GM23338 (cell line): Measurements from ENCODE around the gene HEXD. TPM values are rescaled to one million over a fixed set of nuclear protein-coding genes. Genes with fewer than 3 reads are reported as not detected.

ENCODE experiments used
- ATAC-seq: fragments of 200-7000 bp; cut with Tn5 transposase; 3 replicates; pipeline ENCODE4 v1.9.1; 2020
- DNase-seq: peaks from one replicate; pipeline ENCODE4 v3.0.0-alpha.2; 2015; ENCODE audit warnings: low spot score
- H2AFZ ChIP-seq: fragments of 200-600 bp; sonication (generic); 2 replicates; pipeline ENCODE4 v1.8.0; 2016; ENCODE audit warnings: antibody characterized with exemption, mild to moderate bottlenecking, moderate library complexity
- H3F3A ChIP-seq: fragments of 200-600 bp; sonication (generic); replicated peaks from 2 replicates; pipeline ENCODE4 v1.8.0; 2017; ENCODE audit warnings: antibody characterized with exemption, mixed run types, low read depth
- H3K27ac ChIP-seq: fragments of 200-600 bp; sonication (generic); 2 replicates; pipeline ENCODE4 v1.6.1; 2016; ENCODE audit warnings: low read depth
- H3K27me3 ChIP-seq: fragments of 200-600 bp; sonication (generic); 2 replicates; pipeline ENCODE4 v1.8.0; 2016; ENCODE audit warnings: mild to moderate bottlenecking, mixed run types, moderate library complexity; ENCODE audit not compliant: insufficient read depth
- H3K36me3 ChIP-seq: fragments of 200-600 bp; sonication (generic); 2 replicates; pipeline ENCODE4 v1.8.0; 2016; ENCODE audit warnings: mild to moderate bottlenecking; ENCODE audit not compliant: insufficient read depth
- H3K4me1 ChIP-seq: fragments of 200-600 bp; sonication (generic); 2 replicates; pipeline ENCODE4 v1.8.0; 2016; ENCODE audit warnings: mild to moderate bottlenecking, moderate library complexity; ENCODE audit not compliant: insufficient read depth
- H3K4me2 ChIP-seq: fragments of 200-600 bp; sonication (generic); 2 replicates; pipeline ENCODE4 v1.7.1; 2017; ENCODE audit warnings: mixed run types
- H3K4me3 ChIP-seq: fragments of 200-600 bp; sonication (generic); 2 replicates; pipeline ENCODE4 v1.6.1; 2016; ENCODE audit warnings: mixed run types
- H3K79me2 ChIP-seq: fragments of 200-600 bp; sonication (generic); replicated peaks from 2 replicates; pipeline ENCODE4 v1.8.0; 2017; ENCODE audit warnings: mild to moderate bottlenecking; ENCODE audit not compliant: insufficient read depth
- H3K9me2 ChIP-seq: fragments of 200-600 bp; sonication (generic); 2 replicates; pipeline ENCODE4 v1.8.0; 2017; ENCODE audit not compliant: insufficient read depth
- H4K20me1 ChIP-seq: fragments of 200-600 bp; sonication (generic); replicated peaks from 2 replicates; pipeline ENCODE4 v1.8.0; 2017; ENCODE audit warnings: mild to moderate bottlenecking; ENCODE audit not compliant: insufficient read depth
- H3K27ac Mint-ChIP-seq: 2 replicates; pipeline ENCODE4 v1.8.0; 2020; ENCODE audit warnings: inconsistent platforms, mild to moderate bottlenecking, moderate library complexity, mixed read lengths
- H3K27me3 Mint-ChIP-seq: 3 replicates; pipeline ENCODE4 v1.8.0; 2022; ENCODE audit warnings: low read depth, mild to moderate bottlenecking, moderate library complexity, mixed read lengths, inconsistent platforms; ENCODE audit not compliant: insufficient read depth, poor library complexity
- H3K36me3 Mint-ChIP-seq: 3 replicates; pipeline ENCODE4 v1.8.0; 2021; ENCODE audit warnings: low read depth, mild to moderate bottlenecking, inconsistent platforms, moderate library complexity, mixed read lengths
- H3K4me1 Mint-ChIP-seq: 3 replicates; pipeline ENCODE4 v1.8.0; 2020; ENCODE audit warnings: mild to moderate bottlenecking, inconsistent platforms, mixed read lengths
- H3K4me3 Mint-ChIP-seq: 3 replicates; pipeline ENCODE4 v1.8.0; 2021; ENCODE audit warnings: moderate library complexity, mild to moderate bottlenecking, inconsistent platforms, mixed read lengths
- H3K9me3 Mint-ChIP-seq: 3 replicates; pipeline ENCODE4 v1.8.0; 2020; ENCODE audit warnings: moderate library complexity, mild to moderate bottlenecking, inconsistent platforms, mixed read lengths
- CREB1 ChIP-seq: fragments of 250-450 bp; sonication (Bioruptor Pico); IDR thresholded peaks from 2 replicates; pipeline ENCODE4 v1.5.0; 2020; ENCODE audit warnings: low read depth, mild to moderate bottlenecking, moderate library complexity
- EZH2 ChIP-seq: fragments of 200-600 bp; sonication (generic); IDR thresholded peaks from one replicate; pipeline ENCODE4 v1.8.0; 2017; ENCODE audit warnings: antibody characterized with exemption, mild to moderate bottlenecking, low read depth; ENCODE audit not compliant: unreplicated experiment
- EZH2phosphoT487 ChIP-seq: fragments of 200-600 bp; sonication (generic); IDR thresholded peaks from one replicate; pipeline ENCODE4 v1.8.1; 2018; ENCODE audit warnings: antibody characterized with exemption; ENCODE audit not compliant: unreplicated experiment
- JUNB ChIP-seq: IDR thresholded peaks from one replicate; pipeline ENCODE4 v1.6.1; 2016; ENCODE audit warnings: antibody characterized with exemption; ENCODE audit not compliant: unreplicated experiment
- NANOG ChIP-seq: IDR thresholded peaks from 2 replicates; pipeline ENCODE4 v1.6.1; 2016; ENCODE audit warnings: antibody characterized with exemption, borderline replicate concordance
- POLR2AphosphoS5 ChIP-seq: IDR thresholded peaks from 2 replicates; pipeline ENCODE4 v1.6.1; 2016; ENCODE audit warnings: antibody characterized with exemption, low read depth
- STAT1 ChIP-seq: IDR thresholded peaks from one replicate; pipeline ENCODE4 v1.6.1; 2016; ENCODE audit warnings: antibody characterized with exemption; ENCODE audit not compliant: unreplicated experiment
- ZNF114 ChIP-seq: fragments of 250-450 bp; sonication (Bioruptor Pico); IDR thresholded peaks from 2 replicates; pipeline ENCODE4 v1.5.0; 2020; ENCODE audit warnings: mild to moderate bottlenecking, moderate library complexity
- ZNF331 ChIP-seq: fragments of 250-450 bp; sonication (Bioruptor Pico); IDR thresholded peaks from 2 replicates; pipeline ENCODE4 v1.5.0; 2020; ENCODE audit warnings: low read depth, mild to moderate bottlenecking, moderate library complexity
- polyA plus RNA-seq: library from polyadenylated mRNA; unstranded; fragments of >200 nt; fragmentation: Nextera tagmentation; extraction: Ambion mirVana; gene quantifications from 2 replicates; pipeline ENCODE4 v1.2.1, GENCODE V29; 2016
- total RNA-seq: library from RNA; depleted of rRNA; stranded (reverse); fragments of >200 nt; shearing (Covaris generic); gene quantifications from 2 replicates; pipeline ENCODE4 v1.2.3, GENCODE V29; 2014
- TF ChIP-seq, protein P1 (sequence below), 2 experiments: fragments of 200-600 bp in 1 of 2; sonication (generic) in 1 of 2; conservative IDR thresholded peaks; 2 replicates each; pipeline versions ENCODE4 v1.5.1 to v1.6.1; 2016 to 2017; ENCODE audit warnings: antibody characterized with exemption in 2 of 2, low read depth in 2 of 2, mild to moderate bottlenecking in 2 of 2, moderate library complexity in 1 of 2
- TF ChIP-seq, protein P2 (sequence below): IDR thresholded peaks from 2 replicates; pipeline ENCODE4 v1.6.1; 2016; ENCODE audit warnings: antibody characterized with exemption
- TF ChIP-seq, protein P3 (sequence below): fragments of 250-450 bp; sonication (Bioruptor Pico); IDR thresholded peaks from 2 replicates; pipeline ENCODE4 v1.5.0; 2020; ENCODE audit warnings: mild to moderate bottlenecking, moderate library complexity
- TF ChIP-seq, protein P4 (sequence below): IDR thresholded peaks from one replicate; pipeline ENCODE4 v1.6.1; 2018; ENCODE audit warnings: antibody characterized with exemption; ENCODE audit not compliant: unreplicated experiment

The HEXD gene
- total and polyA plus RNA-seq, 2 experiments from 2014 or later, result 11.9 to 31.1 TPM

DNA sequence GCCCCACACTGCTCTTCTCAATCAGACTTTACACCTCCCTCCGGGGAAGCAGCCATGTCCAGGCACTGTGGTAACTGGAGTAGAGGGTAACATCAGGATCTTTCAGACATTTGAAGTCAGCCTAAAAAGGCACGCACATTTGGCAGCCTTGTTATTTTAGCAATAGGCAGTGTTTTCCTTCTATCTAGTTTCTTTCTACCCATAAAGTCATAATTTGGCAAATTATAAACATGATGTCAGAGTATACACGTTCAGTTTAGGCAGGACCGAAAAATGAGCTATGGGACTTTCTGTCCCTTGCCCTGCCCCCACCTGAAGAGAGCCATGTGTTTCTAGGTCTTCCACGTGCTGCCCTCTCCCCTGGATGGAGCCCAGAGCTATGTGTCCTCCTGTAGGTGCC is 61.5 kb downstream of the HEXD start:
- H3K4me3 Mint-ChIP-seq, result no peak overlapping the region
- H3K27ac Mint-ChIP-seq, result no peak overlapping the region
- DNase-seq (no peak), ATAC-seq (no peak)
- TF ChIP-seq ZNF331 (CRISPR knock-in tag), result no peak
- TF ChIP-seq POLR2AphosphoS5, result no peak
- TF ChIP-seq, protein P1, sequence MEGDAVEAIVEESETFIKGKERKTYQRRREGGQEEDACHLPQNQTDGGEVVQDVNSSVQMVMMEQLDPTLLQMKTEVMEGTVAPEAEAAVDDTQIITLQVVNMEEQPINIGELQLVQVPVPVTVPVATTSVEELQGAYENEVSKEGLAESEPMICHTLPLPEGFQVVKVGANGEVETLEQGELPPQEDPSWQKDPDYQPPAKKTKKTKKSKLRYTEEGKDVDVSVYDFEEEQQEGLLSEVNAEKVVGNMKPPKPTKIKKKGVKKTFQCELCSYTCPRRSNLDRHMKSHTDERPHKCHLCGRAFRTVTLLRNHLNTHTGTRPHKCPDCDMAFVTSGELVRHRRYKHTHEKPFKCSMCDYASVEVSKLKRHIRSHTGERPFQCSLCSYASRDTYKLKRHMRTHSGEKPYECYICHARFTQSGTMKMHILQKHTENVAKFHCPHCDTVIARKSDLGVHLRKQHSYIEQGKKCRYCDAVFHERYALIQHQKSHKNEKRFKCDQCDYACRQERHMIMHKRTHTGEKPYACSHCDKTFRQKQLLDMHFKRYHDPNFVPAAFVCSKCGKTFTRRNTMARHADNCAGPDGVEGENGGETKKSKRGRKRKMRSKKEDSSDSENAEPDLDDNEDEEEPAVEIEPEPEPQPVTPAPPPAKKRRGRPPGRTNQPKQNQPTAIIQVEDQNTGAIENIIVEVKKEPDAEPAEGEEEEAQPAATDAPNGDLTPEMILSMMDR (conservative IDR thresholded peaks at IDR 0.05; ENCODE audit: low read depth in 2 of 2), result no peak
- no peak for TF ChIP-seq JUNB
- TF ChIP-seq NANOG, result no peak
- no peak for TF ChIP-seq STAT1
- TF ChIP-seq, protein P2, sequence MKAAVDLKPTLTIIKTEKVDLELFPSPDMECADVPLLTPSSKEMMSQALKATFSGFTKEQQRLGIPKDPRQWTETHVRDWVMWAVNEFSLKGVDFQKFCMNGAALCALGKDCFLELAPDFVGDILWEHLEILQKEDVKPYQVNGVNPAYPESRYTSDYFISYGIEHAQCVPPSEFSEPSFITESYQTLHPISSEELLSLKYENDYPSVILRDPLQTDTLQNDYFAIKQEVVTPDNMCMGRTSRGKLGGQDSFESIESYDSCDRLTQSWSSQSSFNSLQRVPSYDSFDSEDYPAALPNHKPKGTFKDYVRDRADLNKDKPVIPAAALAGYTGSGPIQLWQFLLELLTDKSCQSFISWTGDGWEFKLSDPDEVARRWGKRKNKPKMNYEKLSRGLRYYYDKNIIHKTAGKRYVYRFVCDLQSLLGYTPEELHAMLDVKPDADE, result no peak
- TF ChIP-seq CREB1 (CRISPR knock-in tag), result no peak
- TF ChIP-seq, protein P3, sequence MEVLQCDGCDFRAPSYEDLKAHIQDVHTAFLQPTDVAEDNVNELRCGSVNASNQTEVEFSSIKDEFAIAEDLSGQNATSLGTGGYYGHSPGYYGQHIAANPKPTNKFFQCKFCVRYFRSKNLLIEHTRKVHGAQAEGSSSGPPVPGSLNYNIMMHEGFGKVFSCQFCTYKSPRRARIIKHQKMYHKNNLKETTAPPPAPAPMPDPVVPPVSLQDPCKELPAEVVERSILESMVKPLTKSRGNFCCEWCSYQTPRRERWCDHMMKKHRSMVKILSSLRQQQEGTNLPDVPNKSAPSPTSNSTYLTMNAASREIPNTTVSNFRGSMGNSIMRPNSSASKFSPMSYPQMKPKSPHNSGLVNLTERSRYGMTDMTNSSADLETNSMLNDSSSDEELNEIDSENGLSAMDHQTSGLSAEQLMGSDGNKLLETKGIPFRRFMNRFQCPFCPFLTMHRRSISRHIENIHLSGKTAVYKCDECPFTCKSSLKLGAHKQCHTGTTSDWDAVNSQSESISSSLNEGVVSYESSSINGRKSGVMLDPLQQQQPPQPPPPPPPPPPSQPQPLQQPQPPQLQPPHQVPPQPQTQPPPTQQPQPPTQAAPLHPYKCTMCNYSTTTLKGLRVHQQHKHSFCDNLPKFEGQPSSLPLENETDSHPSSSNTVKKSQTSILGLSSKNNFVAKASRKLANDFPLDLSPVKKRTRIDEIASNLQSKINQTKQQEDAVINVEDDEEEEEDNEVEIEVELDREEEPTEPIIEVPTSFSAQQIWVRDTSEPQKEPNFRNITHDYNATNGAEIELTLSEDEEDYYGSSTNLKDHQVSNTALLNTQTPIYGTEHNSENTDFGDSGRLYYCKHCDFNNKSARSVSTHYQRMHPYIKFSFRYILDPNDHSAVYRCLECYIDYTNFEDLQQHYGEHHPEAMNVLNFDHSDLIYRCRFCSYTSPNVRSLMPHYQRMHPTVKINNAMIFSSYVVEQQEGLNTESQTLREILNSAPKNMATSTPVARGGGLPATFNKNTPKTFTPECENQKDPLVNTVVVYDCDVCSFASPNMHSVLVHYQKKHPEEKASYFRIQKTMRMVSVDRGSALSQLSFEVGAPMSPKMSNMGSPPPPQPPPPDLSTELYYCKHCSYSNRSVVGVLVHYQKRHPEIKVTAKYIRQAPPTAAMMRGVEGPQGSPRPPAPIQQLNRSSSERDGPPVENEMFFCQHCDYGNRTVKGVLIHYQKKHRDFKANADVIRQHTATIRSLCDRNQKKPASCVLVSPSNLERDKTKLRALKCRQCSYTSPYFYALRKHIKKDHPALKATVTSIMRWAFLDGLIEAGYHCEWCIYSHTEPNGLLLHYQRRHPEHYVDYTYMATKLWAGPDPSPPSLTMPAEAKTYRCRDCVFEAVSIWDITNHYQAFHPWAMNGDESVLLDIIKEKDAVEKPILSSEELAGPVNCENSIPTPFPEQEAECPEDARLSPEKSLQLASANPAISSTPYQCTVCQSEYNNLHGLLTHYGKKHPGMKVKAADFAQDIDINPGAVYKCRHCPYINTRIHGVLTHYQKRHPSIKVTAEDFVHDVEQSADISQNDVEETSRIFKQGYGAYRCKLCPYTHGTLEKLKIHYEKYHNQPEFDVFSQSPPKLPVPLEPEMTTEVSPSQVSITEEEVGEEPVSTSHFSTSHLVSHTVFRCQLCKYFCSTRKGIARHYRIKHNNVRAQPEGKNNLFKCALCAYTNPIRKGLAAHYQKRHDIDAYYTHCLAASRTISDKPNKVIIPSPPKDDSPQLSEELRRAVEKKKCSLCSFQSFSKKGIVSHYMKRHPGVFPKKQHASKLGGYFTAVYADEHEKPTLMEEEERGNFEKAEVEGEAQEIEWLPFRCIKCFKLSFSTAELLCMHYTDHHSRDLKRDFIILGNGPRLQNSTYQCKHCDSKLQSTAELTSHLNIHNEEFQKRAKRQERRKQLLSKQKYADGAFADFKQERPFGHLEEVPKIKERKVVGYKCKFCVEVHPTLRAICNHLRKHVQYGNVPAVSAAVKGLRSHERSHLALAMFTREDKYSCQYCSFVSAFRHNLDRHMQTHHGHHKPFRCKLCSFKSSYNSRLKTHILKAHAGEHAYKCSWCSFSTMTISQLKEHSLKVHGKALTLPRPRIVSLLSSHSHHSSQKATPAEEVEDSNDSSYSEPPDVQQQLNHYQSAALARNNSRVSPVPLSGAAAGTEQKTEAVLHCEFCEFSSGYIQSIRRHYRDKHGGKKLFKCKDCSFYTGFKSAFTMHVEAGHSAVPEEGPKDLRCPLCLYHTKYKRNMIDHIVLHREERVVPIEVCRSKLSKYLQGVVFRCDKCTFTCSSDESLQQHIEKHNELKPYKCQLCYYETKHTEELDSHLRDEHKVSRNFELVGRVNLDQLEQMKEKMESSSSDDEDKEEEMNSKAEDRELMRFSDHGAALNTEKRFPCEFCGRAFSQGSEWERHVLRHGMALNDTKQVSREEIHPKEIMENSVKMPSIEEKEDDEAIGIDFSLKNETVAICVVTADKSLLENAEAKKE (CRISPR knock-in tag), result no peak
- TF ChIP-seq, protein P4, sequence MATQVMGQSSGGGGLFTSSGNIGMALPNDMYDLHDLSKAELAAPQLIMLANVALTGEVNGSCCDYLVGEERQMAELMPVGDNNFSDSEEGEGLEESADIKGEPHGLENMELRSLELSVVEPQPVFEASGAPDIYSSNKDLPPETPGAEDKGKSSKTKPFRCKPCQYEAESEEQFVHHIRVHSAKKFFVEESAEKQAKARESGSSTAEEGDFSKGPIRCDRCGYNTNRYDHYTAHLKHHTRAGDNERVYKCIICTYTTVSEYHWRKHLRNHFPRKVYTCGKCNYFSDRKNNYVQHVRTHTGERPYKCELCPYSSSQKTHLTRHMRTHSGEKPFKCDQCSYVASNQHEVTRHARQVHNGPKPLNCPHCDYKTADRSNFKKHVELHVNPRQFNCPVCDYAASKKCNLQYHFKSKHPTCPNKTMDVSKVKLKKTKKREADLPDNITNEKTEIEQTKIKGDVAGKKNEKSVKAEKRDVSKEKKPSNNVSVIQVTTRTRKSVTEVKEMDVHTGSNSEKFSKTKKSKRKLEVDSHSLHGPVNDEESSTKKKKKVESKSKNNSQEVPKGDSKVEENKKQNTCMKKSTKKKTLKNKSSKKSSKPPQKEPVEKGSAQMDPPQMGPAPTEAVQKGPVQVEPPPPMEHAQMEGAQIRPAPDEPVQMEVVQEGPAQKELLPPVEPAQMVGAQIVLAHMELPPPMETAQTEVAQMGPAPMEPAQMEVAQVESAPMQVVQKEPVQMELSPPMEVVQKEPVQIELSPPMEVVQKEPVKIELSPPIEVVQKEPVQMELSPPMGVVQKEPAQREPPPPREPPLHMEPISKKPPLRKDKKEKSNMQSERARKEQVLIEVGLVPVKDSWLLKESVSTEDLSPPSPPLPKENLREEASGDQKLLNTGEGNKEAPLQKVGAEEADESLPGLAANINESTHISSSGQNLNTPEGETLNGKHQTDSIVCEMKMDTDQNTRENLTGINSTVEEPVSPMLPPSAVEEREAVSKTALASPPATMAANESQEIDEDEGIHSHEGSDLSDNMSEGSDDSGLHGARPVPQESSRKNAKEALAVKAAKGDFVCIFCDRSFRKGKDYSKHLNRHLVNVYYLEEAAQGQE, result no peak
- TF ChIP-seq EZH2phosphoT487, result no peak
- TF ChIP-seq EZH2, result no peak
- TF ChIP-seq ZNF114 (CRISPR knock-in tag), result no peak
- H3K4me2 ChIP-seq, result no peak overlapping the region
- H3K79me2 ChIP-seq, result no peaks in the 10 kb centered on the region
- no peaks in the 10 kb centered on the region; the same call in 1 of the 2 replicates for H4K20me1 ChIP-seq
- H3K27me3 Mint-ChIP-seq, result peaks cover 2% of the 10 kb centered on the region
- H3K36me3 Mint-ChIP-seq, result peaks cover 45% of the 10 kb centered on the region
- no peaks in the 10 kb centered on the region for H3K4me1 ChIP-seq
- H3K27ac ChIP-seq, result no peak overlapping the region
- H3K9me2 ChIP-seq, result no peaks in the 10 kb centered on the region
- H3F3A ChIP-seq, result no peaks in the 10 kb centered on the region
- H3K27me3 ChIP-seq, result no peaks in the 10 kb centered on the region
- no peaks in the 10 kb centered on the region for H3K9me3 Mint-ChIP-seq
- no peaks in the 10 kb centered on the region for H3K4me1 Mint-ChIP-seq
- no peak overlapping the region for H2AFZ ChIP-seq
- no peaks in the 10 kb centered on the region for H3K36me3 ChIP-seq
- H3K4me3 ChIP-seq, result no peak overlapping the region
